Mammary epithelial cell (primary cell): Measurements from ENCODE around the gene APEH.

Source experiments
- CTCF ChIP-seq, 2 donors: IDR thresholded peaks in 1 of 2; conservative IDR thresholded peaks in 1 of 2; 2 replicates each; pipeline ENCODE4 v1.5.1; 2011 to 2012; ENCODE audit warnings: inconsistent platforms in 2 of 2, low read length in 2 of 2, mild to moderate bottlenecking in 2 of 2, control low read depth in 1 of 2, low read depth in 1 of 2; ENCODE audit not compliant: insufficient read depth in 1 of 2; ENCODE audit errors: extremely low read depth in 1 of 2
- EZH2 ChIP-seq: IDR thresholded peaks from 2 replicates; pipeline ENCODE4 v1.6.1; 2012; ENCODE audit warnings: low read length, inconsistent platforms, borderline replicate concordance

- TF ChIP-seq CTCF (conservative IDR thresholded peaks at IDR 0.05 in 1 of 2, IDR thresholded peaks at IDR 0.05 in 1 of 2; ENCODE audit: extremely low read depth in 1 of 2, insufficient read depth in 1 of 2, low read depth in 1 of 2, low read length in 2 of 2): no peak
- TF ChIP-seq EZH2: no peak
Measured at GRCh38 chr3:49648354-49649019, 25.7 kb upstream of the APEH start.
